NOMO-1 treated with DMSO at 0.1 percent for 48 hours (cell line): ENCODE measurements around the gene VCX3B.
"Not testable (repeated sequence)": the region's sequence is repeated elsewhere in the genome, so short reads cannot be mapped to it uniquely, and the experiment has no call there.

ENCODE experiments used
- DNase-seq: peaks from one replicate; lab custom pipeline; 2025; ENCODE audit not compliant: unreplicated experiment; lab: John Stamatoyannopoulos, UW

Gene VCX3B

DNA sequence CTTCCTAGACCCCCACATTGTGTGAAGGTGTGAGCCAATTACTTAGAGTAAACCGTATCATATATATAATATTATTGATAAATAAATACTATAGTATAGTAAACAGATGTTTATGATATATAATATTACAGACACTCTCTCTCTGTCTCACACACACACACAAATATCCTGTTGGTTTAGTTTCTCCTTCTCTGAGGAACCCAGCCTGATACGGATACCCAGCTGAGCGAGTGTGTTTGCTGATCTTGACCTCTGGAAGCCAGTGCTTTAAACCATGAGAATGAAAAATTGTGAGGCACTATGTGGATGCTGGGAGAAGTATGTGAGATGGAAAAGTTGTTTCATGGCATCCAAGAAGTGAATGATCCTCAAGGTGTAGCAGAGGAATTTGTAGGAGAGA lies at the start of gene VCX3B:
TSS of gene VCX3B (plus strand) at position 301 of the 400 bp plus-strand sequence. CDS start 621 bp downstream, outside the sequence.
- DNase-seq = not testable (repeated sequence)

DNA sequence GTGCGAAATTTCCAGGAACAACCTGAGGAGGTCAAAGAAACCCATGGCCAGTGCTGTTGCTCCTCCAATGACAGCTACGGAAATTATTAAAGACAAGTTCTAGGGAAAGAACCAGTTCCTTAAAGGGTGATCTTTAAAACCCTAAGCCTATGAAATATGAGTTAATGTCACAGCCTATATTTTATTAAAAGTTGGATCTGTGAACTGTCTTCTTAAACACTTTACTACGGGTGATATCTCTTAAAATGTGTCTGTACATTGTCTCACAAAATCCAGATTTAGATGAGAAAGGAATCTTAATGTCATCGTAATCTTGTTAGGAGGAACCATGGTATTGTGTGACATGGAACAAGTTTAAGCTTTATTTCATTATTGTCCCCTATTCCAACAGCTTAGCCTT lies 46.3 kb upstream of the VCX3B start:
- no peak for DNase-seq

DNA sequence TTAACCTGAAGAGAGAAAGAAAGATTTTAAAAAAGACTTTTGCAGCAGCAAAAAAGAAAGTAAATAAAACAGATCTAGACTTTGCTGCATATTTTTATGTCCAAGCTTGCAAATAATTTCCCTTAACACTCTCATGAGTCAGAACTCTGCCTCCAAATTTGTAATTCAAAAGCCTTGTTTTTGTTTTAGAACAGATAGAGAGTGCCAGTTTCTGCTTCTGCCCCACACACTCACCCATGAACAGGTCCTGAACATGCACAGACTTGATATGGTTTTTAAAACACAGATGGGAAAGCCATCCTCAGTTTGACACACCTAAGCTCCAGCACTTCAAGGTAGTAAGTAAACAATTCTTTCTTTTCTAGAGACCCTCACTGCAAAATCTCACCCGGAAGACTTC lies 39.7 kb upstream of the VCX3B start:
- no peak for DNase-seq

DNA sequence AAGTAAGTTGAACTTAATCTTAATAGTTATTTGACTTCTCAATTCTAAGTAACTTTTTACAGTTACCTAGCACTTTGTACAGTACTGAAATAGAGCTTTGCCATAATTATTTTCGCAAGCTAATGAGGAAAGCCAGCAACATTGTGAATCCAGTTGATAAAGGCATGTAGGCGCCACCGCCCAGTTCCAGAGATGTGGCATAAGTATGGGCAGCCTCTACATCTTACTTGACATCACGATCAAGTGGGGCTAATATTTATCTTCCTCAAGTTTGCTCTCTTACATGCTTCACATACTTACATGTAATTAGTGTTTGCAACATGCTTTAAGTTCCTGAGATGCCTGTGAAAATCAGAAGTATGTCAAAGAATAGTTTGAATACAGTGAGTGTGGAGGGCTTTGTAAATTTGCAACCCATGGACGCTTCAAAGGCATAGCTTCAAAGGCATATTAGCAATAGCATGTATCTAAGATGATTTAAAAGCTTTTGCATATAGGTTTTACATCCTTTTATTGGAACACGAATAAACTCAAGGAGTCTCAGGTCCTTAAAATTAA lies 34.9 kb upstream of the VCX3B start:
- no peak for DNase-seq

DNA sequence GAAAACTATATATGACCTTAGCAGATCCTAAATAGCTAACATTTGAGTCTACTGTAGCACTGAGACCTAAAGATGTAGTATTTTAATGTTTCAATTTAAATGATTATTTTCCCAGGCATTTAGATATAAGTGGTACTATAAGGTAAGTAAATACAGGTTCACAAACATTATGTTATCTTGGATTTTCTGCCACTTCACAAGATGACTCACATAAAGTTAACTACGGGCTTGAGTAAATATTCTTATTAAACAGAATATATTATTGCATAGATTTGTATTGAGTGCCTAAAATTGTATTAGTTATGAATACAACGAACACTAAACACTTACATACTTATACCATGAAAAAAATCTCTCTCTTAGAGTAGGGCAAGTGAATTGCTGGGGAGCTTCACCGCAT lies 34.2 kb upstream of the VCX3B start:
- no peak for DNase-seq

DNA sequence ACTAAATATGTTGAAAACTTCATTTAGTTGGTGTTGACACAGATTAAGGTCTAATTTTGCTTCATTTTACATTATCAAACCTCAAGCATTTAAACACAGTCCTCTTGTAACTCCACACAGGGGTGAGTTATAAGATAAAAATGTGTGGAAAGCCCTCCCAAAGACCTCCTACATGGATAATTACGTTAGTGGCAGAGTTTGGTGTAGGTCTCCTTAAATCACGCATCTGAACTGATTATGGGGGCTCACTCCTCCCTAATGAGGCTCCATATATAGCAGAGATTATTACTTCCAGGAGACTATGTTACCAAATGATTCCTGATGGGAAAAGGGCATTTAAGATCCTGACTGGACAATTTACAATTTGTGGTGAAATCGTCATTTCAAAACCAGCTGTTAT lies 32.2 kb upstream of the VCX3B start:
- DNase-seq = no peak

DNA sequence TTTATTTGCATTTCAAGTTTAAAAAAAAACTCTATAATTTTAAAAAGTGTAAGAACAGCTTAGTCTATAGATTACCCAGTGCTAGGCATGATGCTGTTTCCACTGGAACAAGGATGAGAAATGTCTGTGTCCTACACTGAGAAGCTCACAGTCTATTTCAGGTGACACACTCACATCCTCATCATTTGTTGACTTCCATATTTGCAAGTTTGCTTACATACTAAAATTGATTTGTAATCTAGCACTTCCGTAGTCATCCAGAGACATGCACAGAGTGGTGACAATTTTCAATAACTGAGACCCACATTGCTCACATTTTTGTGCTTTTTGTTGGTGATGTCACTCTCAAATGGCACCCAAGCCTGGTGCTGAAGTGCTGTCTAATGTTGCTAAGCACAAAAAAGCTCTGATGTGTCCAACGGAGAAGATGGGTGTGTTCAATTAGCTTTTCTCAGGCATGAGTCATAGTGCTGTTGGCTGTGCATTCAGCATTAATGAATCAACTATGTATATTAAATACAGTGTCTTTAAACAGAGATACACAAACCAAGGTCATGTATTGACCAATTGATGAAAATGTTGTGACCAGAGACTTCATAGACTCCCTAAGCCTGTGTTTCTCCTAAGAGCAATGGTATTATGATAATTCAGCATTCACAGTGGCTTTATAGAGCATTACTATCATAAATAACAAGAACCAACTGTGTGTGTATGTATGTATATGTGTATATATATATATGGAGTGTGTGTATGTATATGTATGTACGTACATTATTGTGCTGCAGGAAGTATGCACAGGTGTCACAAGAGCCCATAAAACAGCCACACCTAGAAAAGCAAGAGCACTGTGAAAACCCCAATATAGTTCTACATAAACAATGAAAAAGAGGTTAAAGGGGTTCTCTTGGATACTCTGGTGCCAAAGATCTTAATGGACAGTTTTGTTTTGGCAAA lies 31.2 kb upstream of the VCX3B start:
- no peak for DNase-seq

DNA sequence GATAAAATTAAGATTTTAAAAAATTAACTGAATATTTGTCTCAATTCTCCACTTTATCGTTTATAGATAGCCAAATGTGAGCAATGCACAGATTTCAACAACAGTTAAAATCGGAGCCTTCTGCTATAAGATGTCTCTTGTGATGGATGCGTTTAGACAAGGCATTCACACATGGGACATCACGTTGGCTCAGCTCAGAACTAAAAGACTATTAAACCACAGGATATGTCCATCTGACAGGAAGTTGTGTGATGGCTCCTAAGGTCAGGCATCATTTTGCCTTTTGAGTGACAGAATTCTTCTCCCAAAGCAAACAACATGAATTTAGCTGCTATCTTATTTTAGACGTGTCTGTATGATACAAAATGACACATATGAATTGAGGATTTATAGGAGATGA lies 17.3 kb upstream of the VCX3B start:
- no peak for DNase-seq

DNA sequence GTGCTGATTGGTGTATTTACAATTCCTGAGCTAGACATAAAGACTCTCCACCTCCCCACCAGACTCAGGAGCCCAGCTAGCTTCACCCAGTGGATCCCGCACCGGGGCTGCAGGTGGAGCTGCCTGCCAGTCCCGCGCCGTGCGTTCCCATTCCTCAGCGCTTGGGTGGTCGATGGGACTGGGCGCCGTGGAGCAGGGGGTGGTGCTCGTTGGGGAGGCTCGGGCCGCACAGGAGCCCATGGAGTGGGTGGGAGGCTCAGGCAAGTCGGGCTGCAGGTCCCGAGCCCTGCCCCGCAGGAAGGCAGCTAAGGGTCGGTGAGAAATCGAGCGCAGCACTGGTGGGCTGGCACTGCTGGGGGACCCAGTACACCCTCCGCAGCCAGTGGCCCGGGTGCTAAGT lies 12.3 kb upstream of the VCX3B start:
- DNase-seq = not testable (repeated sequence)

DNA sequence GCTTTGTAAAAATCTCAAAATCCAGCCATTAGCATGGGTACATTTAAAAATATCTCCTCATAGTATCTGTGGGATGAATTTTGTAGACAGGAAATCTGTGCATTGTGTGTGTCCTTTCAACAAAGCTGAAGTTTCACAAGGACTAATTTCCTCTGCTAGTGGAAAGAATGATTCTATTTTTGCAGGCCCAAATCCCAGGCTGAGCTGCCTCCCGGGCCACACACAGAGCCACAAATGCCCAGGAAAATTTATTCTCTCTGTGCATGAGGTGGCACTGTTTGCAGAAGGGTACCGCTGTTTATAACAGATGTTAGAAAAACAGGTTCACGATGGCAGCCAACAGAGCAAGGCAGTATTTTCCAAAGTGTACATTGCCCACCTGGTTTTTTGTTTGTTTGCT lies 11.0 kb upstream of the VCX3B start:
- no peak for DNase-seq

DNA sequence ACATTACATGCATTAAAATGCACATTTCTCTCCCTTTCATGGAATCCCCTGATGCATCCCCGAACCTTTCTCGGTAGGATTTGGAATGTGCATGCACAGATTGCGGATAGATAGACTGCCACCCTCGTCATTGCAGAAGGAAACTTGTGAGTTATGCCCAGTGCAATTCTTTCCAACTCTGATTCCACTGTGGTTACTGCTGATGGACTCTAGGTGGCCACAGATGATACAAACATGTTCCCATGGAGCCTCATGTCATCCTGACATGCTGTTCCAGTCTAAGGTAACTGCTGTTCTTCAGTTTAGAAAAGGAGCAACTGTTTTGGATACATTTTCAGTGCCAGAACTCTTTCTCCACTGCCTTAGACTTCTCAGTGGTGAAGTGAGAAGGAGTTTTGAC lies 9.1 kb upstream of the VCX3B start:
- no peak for DNase-seq

DNA sequence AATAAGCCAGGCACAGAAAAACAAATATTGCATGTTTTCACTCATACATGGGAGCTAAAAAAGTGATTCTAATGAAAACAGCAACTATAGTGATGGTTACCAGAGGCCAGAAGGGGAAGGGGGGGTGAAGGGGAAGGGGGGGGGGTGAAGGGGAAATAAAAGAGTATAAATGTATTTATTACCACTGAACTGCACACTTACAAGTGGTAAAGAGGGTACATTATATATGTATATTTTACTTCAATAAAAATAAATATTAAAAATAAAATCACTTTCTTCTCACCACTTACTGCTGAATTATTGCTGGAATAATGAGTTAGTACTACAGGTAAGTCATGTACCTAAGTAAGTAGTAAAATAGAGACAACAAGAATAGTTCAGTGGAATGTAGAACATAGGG lies 2.1 kb upstream of the VCX3B start:
- no peak for DNase-seq

DNA sequence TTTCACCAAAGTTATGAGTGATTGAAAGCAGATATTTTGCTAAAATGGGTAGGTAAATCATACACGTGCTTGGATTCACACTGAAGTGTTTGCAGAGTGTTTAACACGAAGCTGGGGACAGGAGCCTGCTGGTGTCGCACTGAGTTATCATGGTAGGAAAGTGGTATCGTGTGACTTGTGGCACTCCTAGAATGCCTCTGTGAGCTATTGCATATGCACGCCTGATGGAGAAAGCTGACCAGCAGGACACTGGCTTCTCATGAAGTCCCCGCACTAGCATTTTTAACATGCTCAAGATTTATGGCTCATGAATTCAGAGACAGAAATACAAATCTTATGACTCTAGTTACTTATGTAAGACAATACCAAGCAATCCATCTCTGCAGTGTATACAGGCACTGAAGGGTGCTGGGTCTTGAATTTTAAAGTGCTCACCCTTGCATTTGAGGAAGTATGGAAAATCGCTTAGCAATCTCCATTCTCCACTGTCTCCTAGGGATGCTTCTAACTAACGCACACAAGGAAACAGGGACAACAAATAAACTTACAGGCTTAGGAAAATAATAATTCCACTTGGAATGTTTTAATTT lies 19.8 kb downstream of the VCX3B start:
- DNase-seq = no peak

DNA sequence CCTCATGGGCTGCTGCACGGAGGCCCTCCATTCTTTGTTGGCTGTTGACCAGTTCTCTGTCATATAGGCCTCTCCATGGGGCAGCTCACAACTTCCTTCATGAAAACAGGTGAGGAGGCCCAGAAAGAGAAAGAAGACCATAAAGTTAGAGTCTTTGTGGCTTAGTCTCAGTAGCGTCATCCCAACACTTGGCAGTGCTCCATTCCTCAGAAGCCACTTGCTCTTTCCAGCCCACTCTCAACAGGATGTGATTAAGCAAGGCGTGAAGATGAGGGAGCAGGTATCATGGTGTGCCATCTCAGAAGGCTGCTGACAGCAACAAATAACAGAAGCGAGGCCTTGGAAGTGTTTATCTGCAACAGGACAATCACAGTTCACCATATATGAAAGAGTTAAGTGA lies 30.4 kb downstream of the VCX3B start:
- DNase-seq = not testable (repeated sequence)

DNA sequence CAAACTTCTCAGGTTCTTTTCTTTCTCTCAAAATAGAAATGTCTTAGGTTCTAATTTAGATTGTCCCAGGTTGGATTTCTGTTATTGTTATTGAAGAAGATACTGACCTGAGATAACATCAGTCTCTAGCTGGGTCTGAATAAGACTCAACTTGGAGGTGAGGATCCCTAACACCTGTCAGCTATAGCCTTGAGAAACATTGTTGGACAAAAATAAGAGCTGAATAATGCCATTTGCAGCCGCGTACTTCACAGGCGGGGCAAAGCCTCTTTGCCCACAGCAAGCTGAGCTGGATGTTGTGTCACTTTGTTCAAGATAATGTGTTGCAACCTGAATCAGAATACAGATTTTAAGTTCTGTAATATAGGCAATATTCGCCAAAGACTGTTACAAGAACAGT lies 35.6 kb downstream of the VCX3B start:
- no peak for DNase-seq

DNA sequence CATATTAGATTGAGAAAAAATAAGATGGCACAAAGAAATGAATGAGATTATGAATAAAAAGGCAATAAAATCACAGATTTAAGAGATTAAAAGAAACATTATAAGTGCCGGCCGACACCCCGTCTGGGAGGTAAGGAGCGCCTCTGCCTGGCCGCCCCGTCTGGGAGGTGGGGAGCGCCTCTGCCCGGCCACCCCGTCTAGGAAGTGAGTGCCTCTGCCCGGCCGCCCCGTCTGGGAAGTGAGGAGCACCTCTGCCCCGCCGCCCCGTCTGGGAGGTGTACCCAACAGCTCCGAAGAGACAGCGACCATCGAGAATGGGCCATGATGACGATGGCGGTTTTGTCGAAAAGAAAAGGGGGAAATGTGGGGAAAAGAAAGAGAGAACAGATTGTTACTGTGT lies 37.5 kb downstream of the VCX3B start:
- DNase-seq = not testable (repeated sequence)

DNA sequence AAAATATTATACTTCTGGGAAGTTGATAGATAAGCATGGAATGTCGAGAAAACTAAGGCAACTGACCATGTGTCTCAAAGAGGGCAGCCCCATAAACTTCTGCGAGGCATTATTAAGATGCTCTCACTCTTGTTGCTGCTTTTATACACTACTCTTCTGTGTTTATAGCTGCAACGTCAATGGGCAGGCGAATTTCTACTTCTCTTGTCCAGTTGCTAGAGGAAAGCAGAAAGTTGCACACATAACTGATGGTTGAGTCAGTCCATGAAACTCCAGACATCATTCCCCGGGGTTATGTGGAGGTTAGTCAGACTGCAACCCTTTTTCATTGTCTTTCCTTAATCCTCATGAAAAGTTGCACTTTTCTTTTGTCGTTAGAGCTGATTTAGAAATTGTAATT lies 39.8 kb downstream of the VCX3B start:
- DNase-seq = no peak
